A549 (cell line): ENCODE data around the gene UIMC1. TPM values are rescaled to one million over a fixed set of nuclear protein-coding genes. Genes with fewer than 3 reads are reported as not detected.

Source experiments
- ATAC-seq, 2 experiments: fragments of 200-7000 bp in 1 of 2; fragments of >200 bp in 1 of 2; cut with Nextera tagmentation in 1 of 2; cut with Tn5 transposase in 1 of 2; 3 replicates each; pipeline versions ENCODE4 v1.8.0 to v1.9.1; 2018 to 2020; ENCODE audit warnings: mild to moderate bottlenecking in 1 of 2, moderate library complexity in 1 of 2
- CTCF ChIA-PET: fragments of 300-600 bp; sonication (Branson Sonifier 250); formaldehyde crosslinking; extraction: SDS; loops from one replicate; lab custom pipeline; 2021; ENCODE audit warnings: antibody characterized with exemption, inconsistent platforms; lab: Yijun Ruan, JAX
- POLR2A ChIA-PET: fragments of 350-600 bp; formaldehyde crosslinking; extraction: SDS; loops from one replicate; lab custom pipeline; 2021; ENCODE audit warnings: antibody characterized with exemption, inconsistent platforms; lab: Yijun Ruan, JAX
- DNase-seq, 2 experiments: peaks; one replicate each; pipeline versions ENCODE4 v3.0.0 to v3.0.0-alpha.2; 2011 to 2016; ENCODE audit warnings: low read depth in 1 of 2, low spot score in 1 of 2
- FAIRE-seq: peaks from 2 replicates; lab custom pipeline; 2011; peaks lifted over from hg19 to GRCh38; lab: Jason Lieb, UNC
- H3K27ac ChIP-seq, 2 experiments: fragments of >200 bp; sonication (Bioruptor Twin); formaldehyde crosslinking; 3 replicates each; pipeline ENCODE4 v1.5.1; 2016 to 2017
- H3K4me1 ChIP-seq: fragments of >200 bp; sonication (Bioruptor Twin); formaldehyde crosslinking; 3 replicates; pipeline ENCODE4 v1.6.1; 2016
- H3K4me2 ChIP-seq: fragments of >200 bp; sonication (Bioruptor Twin); formaldehyde crosslinking; 3 replicates; pipeline ENCODE4 v1.6.1; 2016
- H3K4me3 ChIP-seq: fragments of >200 bp; sonication (Bioruptor Twin); formaldehyde crosslinking; 3 replicates; pipeline ENCODE4 v1.5.1; 2016
- H3K9me3 ChIP-seq: fragments of >200 bp; sonication (Bioruptor Twin); formaldehyde crosslinking; 3 replicates; pipeline ENCODE4 v1.6.1; 2016
- BCL3 ChIP-seq: fragments of >200 bp; sonication (Bioruptor Twin); formaldehyde crosslinking; IDR thresholded peaks from 3 replicates; pipeline ENCODE4 v1.6.1; 2016
- BHLHE40 ChIP-seq: IDR thresholded peaks from 2 replicates; pipeline ENCODE4 v1.6.1; 2012; ENCODE audit warnings: low read depth, low read length, inconsistent platforms
- CBX2 ChIP-seq: fragments of 200-600 bp; sonication (generic); IDR thresholded peaks from 2 replicates; pipeline ENCODE4 v1.6.1; 2016; ENCODE audit warnings: low read depth, mild to moderate bottlenecking, borderline replicate concordance
- CHD2 ChIP-seq: fragments of 150-350 bp; IDR thresholded peaks from 2 replicates; pipeline ENCODE4 v1.6.1; 2014; ENCODE audit warnings: low read length; ENCODE audit not compliant: partially characterized antibody
- CTCF ChIP-seq: fragments of >200 bp; sonication (Bioruptor Twin); formaldehyde crosslinking; IDR thresholded peaks from 3 replicates; pipeline ENCODE4 v1.5.1; 2016
- E2F6 ChIP-seq: IDR thresholded peaks from 2 replicates; pipeline ENCODE4 v1.6.1; 2012; ENCODE audit warnings: low read depth, borderline replicate concordance
- FOSL2 ChIP-seq, 2 experiments: fragments of 450-650 bp in 1 of 2; fragments of >200 bp in 1 of 2; sonication (Bioruptor Twin) in 1 of 2; formaldehyde crosslinking; IDR thresholded peaks; 2 replicates each; pipeline versions ENCODE4 v1.5.0 to v1.6.1; 2016 to 2020; ENCODE audit warnings: mild to moderate bottlenecking in 1 of 2, moderate library complexity in 1 of 2
- FOXS1 ChIP-seq: fragments of 250-450 bp; sonication (Bioruptor Pico); IDR thresholded peaks from 2 replicates; pipeline ENCODE4 v1.5.0; 2020; ENCODE audit warnings: mild to moderate bottlenecking, moderate library complexity
- GATA3 ChIP-seq: IDR thresholded peaks from 2 replicates; pipeline ENCODE4 v1.6.1; 2012; ENCODE audit warnings: borderline replicate concordance
- HDAC2 ChIP-seq: fragments of 200-600 bp; sonication (generic); IDR thresholded peaks from 2 replicates; pipeline ENCODE4 v1.6.1; 2016
- HEYL ChIP-seq: fragments of 250-450 bp; sonication (Bioruptor Pico); IDR thresholded peaks from 2 replicates; pipeline ENCODE4 v1.8.0; 2021; ENCODE audit warnings: mild to moderate bottlenecking, moderate library complexity
- HMGXB4 ChIP-seq: fragments of 250-450 bp; sonication (Bioruptor Pico); IDR thresholded peaks from 2 replicates; pipeline ENCODE4 v1.5.0; 2021; ENCODE audit warnings: mild to moderate bottlenecking, moderate library complexity, borderline replicate concordance
- HOXA7 ChIP-seq: fragments of 250-450 bp; sonication (Bioruptor Pico); IDR thresholded peaks from 2 replicates; pipeline ENCODE4 v1.5.0; 2020; ENCODE audit warnings: mild to moderate bottlenecking, moderate library complexity
- JUN ChIP-seq, 2 experiments: fragments of >200 bp; sonication (Bioruptor Twin); formaldehyde crosslinking; IDR thresholded peaks; 2 replicates in 1 of 2; 3 replicates in 1 of 2; pipeline ENCODE4 v1.6.1; 2016 to 2017
- MAX ChIP-seq: IDR thresholded peaks from 2 replicates; pipeline ENCODE4 v1.6.1; 2012
- MYC ChIP-seq: IDR thresholded peaks from 2 replicates; pipeline ENCODE4 v1.6.1; 2012; ENCODE audit warnings: mild to moderate bottlenecking, inconsistent platforms, low read length, improper control_type of control experiment, borderline replicate concordance
- NR3C1 ChIP-seq: fragments of >200 bp; sonication (Bioruptor Twin); formaldehyde crosslinking; IDR thresholded peaks from 3 replicates; pipeline ENCODE4 v1.6.1; 2017
- PBX3 ChIP-seq: IDR thresholded peaks from 2 replicates; pipeline ENCODE4 v1.6.1; 2012
- PHF8 ChIP-seq: fragments of 200-600 bp; sonication (generic); IDR thresholded peaks from 2 replicates; pipeline ENCODE4 v1.6.1; 2016; ENCODE audit warnings: low read depth, mild to moderate bottlenecking, antibody characterized with exemption, moderate library complexity, borderline replicate concordance
- POLR2A ChIP-seq: IDR thresholded peaks from 2 replicates; pipeline ENCODE4 v1.6.1; 2012; ENCODE audit warnings: mild to moderate bottlenecking, low read length
- RCOR1 ChIP-seq: fragments of 150-350 bp; IDR thresholded peaks from 2 replicates; pipeline ENCODE4 v1.6.1; 2014; ENCODE audit warnings: antibody characterized with exemption, low read length, low read depth
- SREBF2 ChIP-seq: fragments of 450-650 bp; IDR thresholded peaks from 2 replicates; pipeline ENCODE4 v1.6.1; 2014; ENCODE audit warnings: mild to moderate bottlenecking, moderate library complexity
- WGBS: methylation state at CpG from one replicate; pipeline ENCODE4 v1.1.6; 2017; ENCODE audit errors: missing lambda C conversion rate; 5-methylcytosine and 5-hydroxymethylcytosine counted together
- polyA minus RNA-seq: library from RNA; depleted of rRNA, polyadenylated mRNA; stranded (reverse); fragments of >200 nt; gene quantifications from 2 replicates; pipeline ENCODE4 v1.2.3, GENCODE V29; 2011; rRNA and poly(A)+ RNA removed
- polyA plus RNA-seq, 4 experiments: library from polyadenylated mRNA; depleted of rRNA in 3 of 4; stranded (reverse); fragments of >200 nt; fragmentation: RNase III in 1 of 4; extraction: RNeasy Plus Mini Kit Qiagen cat#74134 plus additional on column Dnase treatment in 1 of 4; gene quantifications; 2 replicates in 3 of 4; 3 replicates in 1 of 4; pipeline ENCODE4 v1.2.3, GENCODE V29; 2011 to 2017

The UIMC1 gene
- polyA plus RNA-seq (2011; rRNA removed) (50.6 and 52.5 TPM in 2 replicates), polyA plus RNA-seq (2017; fragmentation: RNase III; extraction: RNeasy Plus Mini Kit Qiagen cat#74134 plus additional on column Dnase treatment) (43.8 to 47.8 TPM (median 47.7 TPM) in 3 replicates), polyA minus RNA-seq (27.8 and 28.4 TPM in 2 replicates)
- polyA plus RNA-seq (2012; cell fraction: cytosol; rRNA removed): 18.2 and 19.8 TPM in 2 replicates
- 11.6 and 17.6 TPM in 2 replicates for polyA plus RNA-seq (2012; cell fraction: nucleus; rRNA removed)

- TF ChIP-seq CTCF (no peak), HEYL (CRISPR knock-in tag) (no peak), MYC (peak; percentile 85), BHLHE40 (peak; percentile 92), JUN (IDR thresholded peaks at IDR 0.05) (peak; percentile 66 to 86; a peak in 4 of 5 replicates), CHD2 (peak; percentile 26), HDAC2 (no peak), GATA3 (peak; percentile 89), SREBF2 (no peak), HOXA7 (CRISPR knock-in tag) (no peak), FOXS1 (no peak), BCL3 (peak; percentile 63; the same call in 1 of the 3 replicates), E2F6 (peak; percentile 37; the same call in 1 of the 2 replicates), NR3C1 (no peak), FOSL2 (IDR thresholded peaks at IDR 0.05) (no peak), FOSL2 (CRISPR knock-in tag; IDR thresholded peaks at IDR 0.05) (peak; percentile 20; the same call in 1 of the 2 replicates), RCOR1 (no peak), PBX3 (peak; percentile 45; the same call in 1 of the 2 replicates), POLR2A (peak; percentile 25; the same call in 1 of the 2 replicates), PHF8 (peak; percentile 81), MAX (peak; percentile 94), CBX2 (no peak), HMGXB4 (CRISPR knock-in tag) (peak; percentile 84; the same call in 1 of the 2 replicates)
- ATAC-seq (peak; percentile 87 to 91), DNase-seq (peak; percentile 73 to 97), FAIRE-seq (no peak)
- Histone ChIP-seq H3K9me3 (no peaks in the 10 kb centered on the region), H3K4me2 (peak within 1 kb of the TSS; percentile 90), H3K27ac (peak within 1 kb of the TSS; percentile 95 to 96), H3K4me1 (peaks cover 20% of the 10 kb centered on the region), H3K4me3 (peak within 1 kb of the TSS; percentile 94)
- ChIA-PET CTCF (interaction anchor here (0.9 to 2.7 kb wide), 8 partner anchors 9 to 81 kb away, joined by 3 to 10 read pairs (median 4); partner anchors contain the start of gene FGFR4), POLR2A (interaction anchor here (0.7 to 1.1 kb wide), 3 partner anchors 11 to 42 kb away, joined by 3 to 6 read pairs (median 4); no protein-coding TSS in a partner anchor)
- under 1% methylated on average over 17 of the region's 83 CpGs for WGBS
Observed at GRCh38 chr5:177006265-177006972, at the start of gene UIMC1. UIMC1 (minus strand) TSS chr5:177006779; CDS start chr5:176982615, 24,164 bp downstream.
